OCI-LY7 (cell line): ENCODE results near the gene MYBPC3. TPM values are rescaled to one million over a fixed set of nuclear protein-coding genes. Genes with fewer than 3 reads are reported as not detected.

Source experiments
- BruUV-seq: library from RNA; stranded (reverse); fragments of 400-500 nt; replicated peaks from 2 replicates; lab custom pipeline; 2021; lab: Mats Ljungman, UMichigan
- CTCF ChIA-PET: fragments of 300-600 bp; sonication (Branson Sonifier 250); formaldehyde crosslinking; loops from one replicate; lab custom pipeline; 2022; ENCODE audit warnings: antibody characterized with exemption; ENCODE audit not compliant: unreplicated experiment; lab: Charles Lee
- POLR2A ChIA-PET: fragments of 300-600 bp; sonication (Branson Sonifier 250); formaldehyde crosslinking; loops from one replicate; lab custom pipeline; 2022; ENCODE audit warnings: antibody characterized with exemption; lab: Charles Lee
- DNase-seq: peaks from one replicate; pipeline ENCODE4 v3.0.0-alpha.2; 2015; ENCODE audit warnings: low spot score
- H2AFZ ChIP-seq: fragments of 200-600 bp; sonication (generic), shearing (Covaris generic); 2 replicates; pipeline ENCODE4 v1.6.1; 2014; ENCODE audit warnings: mild to moderate bottlenecking, antibody characterized with exemption, low read length, moderate library complexity
- H3K27ac ChIP-seq: fragments of 200-600 bp; sonication (generic); 2 replicates; pipeline ENCODE4 v1.5.1; 2014; ENCODE audit warnings: mixed run types, low read depth, mild to moderate bottlenecking, moderate library complexity, low read length, inconsistent platforms; ENCODE audit not compliant: poor library complexity, severe bottlenecking
- H3K36me3 ChIP-seq: fragments of 200-600 bp; sonication (generic); 2 replicates; pipeline ENCODE4 v1.6.1; 2014; ENCODE audit warnings: mild to moderate bottlenecking, antibody characterized with exemption, low read length, moderate library complexity, mixed read lengths; ENCODE audit not compliant: insufficient read depth
- H3K4me1 ChIP-seq: fragments of 200-600 bp; sonication (generic); 2 replicates; pipeline ENCODE4 v1.5.1; 2014; ENCODE audit warnings: mild to moderate bottlenecking, low read length; ENCODE audit not compliant: insufficient read depth, poor library complexity, severe bottlenecking
- H3K4me2 ChIP-seq: fragments of 200-600 bp; sonication (generic); 2 replicates; pipeline ENCODE4 v1.6.1; 2014; ENCODE audit warnings: mild to moderate bottlenecking, low read length
- H3K4me3 ChIP-seq: fragments of 200-600 bp; sonication (generic); 2 replicates; pipeline ENCODE4 v1.5.1; 2014; ENCODE audit warnings: mild to moderate bottlenecking, low read depth, low read length; ENCODE audit not compliant: poor library complexity, severe bottlenecking
- H3K79me2 ChIP-seq: fragments of 200-600 bp; sonication (generic); 2 replicates; pipeline ENCODE4 v1.6.1; 2016; ENCODE audit warnings: low read depth, mild to moderate bottlenecking, low read length, moderate library complexity, mixed read lengths; ENCODE audit not compliant: insufficient read depth
- H3K9me2 ChIP-seq: fragments of 200-600 bp; sonication (generic); 2 replicates; pipeline ENCODE4 v1.6.1; 2016; ENCODE audit warnings: mild to moderate bottlenecking, low read length, mixed read lengths; ENCODE audit not compliant: insufficient read depth
- H3K9me3 ChIP-seq: fragments of 200-600 bp; sonication (generic); 2 replicates; pipeline ENCODE4 v1.6.1; 2014; ENCODE audit warnings: mild to moderate bottlenecking, mixed run types, low read length, mixed read lengths
- H4K20me1 ChIP-seq: fragments of 200-600 bp; sonication (generic); 2 replicates; pipeline ENCODE4 v1.6.1; 2014; ENCODE audit warnings: mild to moderate bottlenecking, antibody characterized with exemption, low read length, moderate library complexity, mixed read lengths; ENCODE audit not compliant: insufficient read depth
- EZH2phosphoT487 ChIP-seq: fragments of 200-600 bp; sonication (generic); IDR thresholded peaks from 2 replicates; pipeline ENCODE4 v1.6.1; 2018; ENCODE audit warnings: low read depth, borderline replicate concordance, mild to moderate bottlenecking, mixed run types, antibody characterized with exemption, low read length, moderate library complexity, mixed read lengths
- intact Hi-C: fragments of 100-400 bp; cut with micrococcal nuclease; formaldehyde crosslinking; loops from one replicate; pipeline ENCODE4 v1.10.0; 2022; ENCODE audit not compliant: unreplicated experiment
- total RNA-seq, 2 experiments: library from RNA; depleted of rRNA in 1 of 2; stranded (reverse); fragments of >200 nt in 1 of 2; shearing (Covaris generic) in 1 of 2; gene quantifications; 2 replicates each; pipeline ENCODE4 v1.2.3, GENCODE V29; 2014 to 2022
- TF ChIP-seq, protein P1 (sequence below): fragments of 200-600 bp; sonication (generic); conservative IDR thresholded peaks from 2 replicates; pipeline ENCODE4 v1.5.1; 2014; ENCODE audit warnings: mild to moderate bottlenecking, antibody characterized with exemption, low read length, moderate library complexity, mixed read lengths

MYBPC3 gene
- total RNA-seq, 2 experiments from 2014 or later, result 0.25 to 0.29 TPM

DNA sequence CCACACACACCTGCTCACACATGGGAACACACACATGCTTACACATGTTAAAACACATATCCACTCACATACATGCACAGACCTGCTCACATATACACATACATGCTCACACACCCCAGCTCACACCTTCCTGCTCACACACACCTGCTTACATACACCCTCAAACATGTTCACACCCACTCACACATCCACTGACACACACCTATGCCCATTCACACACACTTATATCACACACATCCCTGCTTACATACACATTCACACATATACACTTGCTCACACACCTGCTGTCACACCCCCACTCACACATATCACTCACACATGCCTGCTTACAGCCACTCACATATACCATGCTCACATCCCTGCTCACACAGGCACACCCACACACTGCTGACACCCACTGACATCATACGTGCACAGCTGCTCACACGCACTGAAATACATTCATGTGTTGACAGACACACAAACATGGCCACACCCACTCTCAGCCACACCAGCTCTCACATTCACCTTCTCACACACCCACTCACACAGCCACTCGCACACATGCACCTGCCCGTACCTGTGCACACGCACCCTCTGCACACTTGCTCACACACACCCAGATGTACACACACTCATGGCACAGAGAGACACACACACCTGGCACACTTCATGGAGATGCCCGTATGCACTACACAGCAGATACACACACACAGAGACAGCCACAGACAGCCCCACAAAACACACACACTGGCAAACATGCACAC is 5.7 kb upstream of the MYBPC3 start:
- Histone ChIP-seq H2AFZ (no peak overlapping the region), H3K4me3 (no peak overlapping the region), H4K20me1 (no peaks in the 10 kb centered on the region), H3K4me2 (no peak overlapping the region), H3K27ac (no peak overlapping the region), H3K79me2 (no peaks in the 10 kb centered on the region), H3K9me2 (no peaks in the 10 kb centered on the region), H3K4me1 (no peaks in the 10 kb centered on the region), H3K9me3 (no peaks in the 10 kb centered on the region), H3K36me3 (peaks cover 35% of the 10 kb centered on the region)
- intact Hi-C loops, result no loop called here
- no peak for TF ChIP-seq EZH2phosphoT487
- TF ChIP-seq, protein P1, sequence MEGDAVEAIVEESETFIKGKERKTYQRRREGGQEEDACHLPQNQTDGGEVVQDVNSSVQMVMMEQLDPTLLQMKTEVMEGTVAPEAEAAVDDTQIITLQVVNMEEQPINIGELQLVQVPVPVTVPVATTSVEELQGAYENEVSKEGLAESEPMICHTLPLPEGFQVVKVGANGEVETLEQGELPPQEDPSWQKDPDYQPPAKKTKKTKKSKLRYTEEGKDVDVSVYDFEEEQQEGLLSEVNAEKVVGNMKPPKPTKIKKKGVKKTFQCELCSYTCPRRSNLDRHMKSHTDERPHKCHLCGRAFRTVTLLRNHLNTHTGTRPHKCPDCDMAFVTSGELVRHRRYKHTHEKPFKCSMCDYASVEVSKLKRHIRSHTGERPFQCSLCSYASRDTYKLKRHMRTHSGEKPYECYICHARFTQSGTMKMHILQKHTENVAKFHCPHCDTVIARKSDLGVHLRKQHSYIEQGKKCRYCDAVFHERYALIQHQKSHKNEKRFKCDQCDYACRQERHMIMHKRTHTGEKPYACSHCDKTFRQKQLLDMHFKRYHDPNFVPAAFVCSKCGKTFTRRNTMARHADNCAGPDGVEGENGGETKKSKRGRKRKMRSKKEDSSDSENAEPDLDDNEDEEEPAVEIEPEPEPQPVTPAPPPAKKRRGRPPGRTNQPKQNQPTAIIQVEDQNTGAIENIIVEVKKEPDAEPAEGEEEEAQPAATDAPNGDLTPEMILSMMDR, result no peak
- DNase-seq, result no peak
- POLR2A ChIA-PET, result no interaction called here
- CTCF ChIA-PET, result no interaction called here
- no TSS peak for BruUV-seq

GRCh38 chr11:47356998-47357329 is 4.5 kb upstream of the MYBPC3 start:
- Histone ChIP-seq H3K36me3 (peaks cover 35% of the 10 kb centered on the region), H3K9me2 (no peaks in the 10 kb centered on the region), H4K20me1 (no peaks in the 10 kb centered on the region), H3K27ac (no peak overlapping the region), H3K9me3 (no peaks in the 10 kb centered on the region), H3K4me1 (no peaks in the 10 kb centered on the region), H3K79me2 (no peaks in the 10 kb centered on the region), H2AFZ (no peak overlapping the region), H3K4me3 (no peak overlapping the region), H3K4me2 (no peak overlapping the region)
- ChIA-PET CTCF (no interaction called here), POLR2A (no interaction called here)
- TF ChIP-seq EZH2phosphoT487, result no peak
- TF ChIP-seq, protein P1, result no peak
- intact Hi-C loops, result no loop called here
- BruUV-seq, result no TSS peak
- DNase-seq, result no peak
